ENCODE results near the gene CAMK2N1. TPM values are rescaled to one million over a fixed set of nuclear protein-coding genes. Genes with fewer than 3 reads are reported as not detected.

The CAMK2N1 gene
- total RNA-seq, 1 donor from 2014 or later = 10.9 TPM

GRCh38 chr1:20445956-20446355 is 40.1 kb downstream of the CAMK2N1 start:
- DNase-seq (ENCODE audit: low read depth, low spot score) = no peak

GRCh38 chr1:20443703-20444586 is 42.1 kb downstream of the CAMK2N1 start:
- no peak for DNase-seq (ENCODE audit: low read depth, low spot score)

GRCh38 chr1:20442920-20443625 is 42.9 kb downstream of the CAMK2N1 start:
- DNase-seq (ENCODE audit: low read depth, low spot score) = no peak

DNA sequence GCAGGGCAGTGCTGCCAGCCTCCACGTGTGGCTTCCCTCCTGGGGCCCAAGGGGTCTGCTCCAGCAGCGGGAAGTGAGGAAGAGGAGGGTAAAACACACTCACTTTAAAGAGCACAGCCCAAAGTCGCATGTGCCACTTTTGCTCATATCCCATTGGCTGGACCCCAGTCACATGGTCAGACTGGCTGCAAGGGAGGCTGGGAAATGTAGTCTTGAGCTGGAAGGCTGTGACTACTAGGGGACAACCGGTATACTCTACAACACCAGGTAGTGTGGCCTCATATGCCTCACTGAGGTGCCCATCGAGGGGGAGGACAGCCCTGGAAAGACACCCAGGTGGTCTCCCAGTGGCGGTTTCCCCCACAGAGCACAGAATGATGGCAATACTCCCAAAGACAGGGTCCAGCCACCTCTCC is 45.2 kb downstream of the CAMK2N1 start:
- DNase-seq (ENCODE audit: low read depth, low spot score) = no peak

DNA sequence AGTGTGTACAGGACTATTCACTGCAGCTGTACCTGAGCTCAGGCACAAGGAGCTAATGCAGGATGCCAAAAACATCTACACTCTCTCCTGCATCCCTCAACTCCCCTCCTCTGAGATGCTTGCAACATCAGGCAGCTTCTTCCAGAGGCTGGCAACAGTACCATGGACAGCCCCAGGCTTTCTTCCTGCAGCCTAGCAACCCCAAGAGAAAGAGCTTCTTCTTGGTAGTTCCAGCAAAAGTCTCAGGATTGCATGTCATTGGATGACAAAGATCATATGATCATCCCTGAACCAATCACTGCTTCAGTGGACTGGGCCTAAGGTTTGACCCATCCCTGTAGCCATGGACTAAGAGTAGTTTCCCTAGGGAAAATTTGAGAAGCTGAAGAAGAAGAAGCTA is 46.7 kb downstream of the CAMK2N1 start:
- DNase-seq (ENCODE audit: low read depth, low spot score) = no peak

- no peak for DNase-seq (ENCODE audit: low read depth, low spot score)
These were observed 48.4 kb downstream of the CAMK2N1 start for GRCh38 chr1:20437640-20438039.

DNA sequence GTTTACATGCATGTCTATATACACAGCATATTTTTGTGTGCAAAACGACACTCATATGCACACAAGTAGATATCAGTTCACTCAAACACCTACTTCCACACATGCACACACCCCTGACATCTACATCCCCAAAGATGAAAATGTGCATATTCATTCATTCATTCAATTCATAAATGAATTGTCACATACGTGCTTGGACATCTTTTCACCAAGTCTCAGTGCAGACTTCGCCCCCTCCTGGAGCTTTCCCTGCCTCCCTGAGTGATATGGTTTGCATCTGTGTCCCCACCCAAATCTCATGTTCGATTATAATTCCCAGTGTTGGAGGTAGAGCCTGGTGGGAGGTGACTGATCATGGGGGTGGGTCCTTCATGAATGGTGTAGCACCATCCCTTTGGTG is 53.1 kb downstream of the CAMK2N1 start:
- DNase-seq (ENCODE audit: low read depth, low spot score) = no peak

Other genes starting within 250 kb of the CAMK2N1 start
- not detected in 2 replicates for gene VWA5B1, start 195.3 kb downstream of the CAMK2N1 start, total RNA-seq
- 32.9 and 36.0 TPM in 2 replicates for gene MUL1, start 21.9 kb upstream of the CAMK2N1 start, total RNA-seq
- not detected in 2 replicates for gene FAM43B, start 66.4 kb upstream of the CAMK2N1 start, total RNA-seq
- gene CDA, start 102.9 kb upstream of the CAMK2N1 start, total RNA-seq = 0.67 and 2.0 TPM in 2 replicates
- gene PINK1, start 147.2 kb upstream of the CAMK2N1 start, total RNA-seq = 52.6 and 54.7 TPM in 2 replicates
- 305 and 412 TPM in 2 replicates for gene DDOST, start 175.2 kb upstream of the CAMK2N1 start, total RNA-seq
- gene KIF17, start 231.8 kb upstream of the CAMK2N1 start, total RNA-seq = 0.13 TPM in 1 of 2 replicates, not detected in the other
- 1.4 and 3.4 TPM in 2 replicates for gene SH2D5, start 246.5 kb upstream of the CAMK2N1 start, total RNA-seq